NCI-H1417 treated with DMSO at 0.1 percent for 48 hours (cell line): Measurements from ENCODE around the gene CPA5.
"Not testable (repeated sequence)": the region's sequence is repeated elsewhere in the genome, so short reads cannot be mapped to it uniquely, and the experiment has no call there.

ENCODE experiments used
- DNase-seq: peaks from one replicate; lab custom pipeline; 2025; lab: John Stamatoyannopoulos, UW

The CPA5 gene

GRCh38 chr7:130344271-130344866, at the start of gene CPA5:
TSS of gene CPA5 (plus strand) at chr7:130344816. CDS start at chr7:130346486, 1,670 bp downstream.
- DNase-seq, result no peak

- no peak for DNase-seq
Observed at GRCh38 chr7:130296221-130296951, 48.2 kb upstream of the CPA5 start.

- no peak for DNase-seq
Observed at GRCh38 chr7:130297628-130298543, 46.7 kb upstream of the CPA5 start.

- no peak for DNase-seq
Observed at GRCh38 chr7:130298544-130299326, 45.9 kb upstream of the CPA5 start.

- DNase-seq, result no peak
Observed at GRCh38 chr7:130299866-130300265, 44.8 kb upstream of the CPA5 start.

- no peak for DNase-seq
Observed at GRCh38 chr7:130301501-130302020, 43.1 kb upstream of the CPA5 start.

GRCh38 chr7:130302649-130303048, 42.0 kb upstream of the CPA5 start:
- no peak for DNase-seq

GRCh38 chr7:130303127-130303526, 41.5 kb upstream of the CPA5 start:
- no peak for DNase-seq

- no peak for DNase-seq
Observed at GRCh38 chr7:130303551-130303950, 41.1 kb upstream of the CPA5 start.

- no peak for DNase-seq
Observed at GRCh38 chr7:130303982-130304381, 40.6 kb upstream of the CPA5 start.

- DNase-seq, result no peak
Observed at GRCh38 chr7:130304878-130305277, 39.7 kb upstream of the CPA5 start.

GRCh38 chr7:130305433-130306042, 39.1 kb upstream of the CPA5 start:
- no peak for DNase-seq

GRCh38 chr7:130309986-130310385, 34.6 kb upstream of the CPA5 start:
- no peak for DNase-seq

GRCh38 chr7:130314305-130314704, 30.3 kb upstream of the CPA5 start:
- DNase-seq, result no peak

- no peak for DNase-seq
Observed at GRCh38 chr7:130319541-130319940, 25.1 kb upstream of the CPA5 start.

- DNase-seq, result not testable (repeated sequence)
Observed at GRCh38 chr7:130321542-130322229, 22.9 kb upstream of the CPA5 start.

- DNase-seq, result no peak
Observed at GRCh38 chr7:130322615-130323014, 22.0 kb upstream of the CPA5 start.

- peak; percentile 33 for DNase-seq
Observed at GRCh38 chr7:130324306-130324943, 20.2 kb upstream of the CPA5 start.

GRCh38 chr7:130329681-130330080, 14.9 kb upstream of the CPA5 start:
- DNase-seq, result no peak
